ENCODE results near the gene TMEM205.
"Not testable (repeated sequence)": the region's sequence is repeated elsewhere in the genome, so short reads cannot be mapped to it uniquely, and the experiment has no call there.

GRCh38 chr19:11340099-11340467 is 6.0 kb downstream of the TMEM205 start:
- TF ChIP-seq EZH2phosphoT487 (IDR thresholded peaks at IDR 0.05; ENCODE audit: insufficient read depth, low read depth); EZH2 (IDR thresholded peaks at IDR 0.05; ENCODE audit: insufficient read depth, poor library complexity, severe bottlenecking): not testable (repeated sequence)
